Activated T-helper 9 cell treated with anti-CD3 and anti-CD28 coated beads, Interleukin-2, amount 50 U/mL, for 16 hours (primary cell): ENCODE data around the gene KRT12.
"Not testable (repeated sequence)": the region's sequence is repeated elsewhere in the genome, so short reads cannot be mapped to it uniquely, and the experiment has no call there.

Experiments
- DNase-seq: peaks from one replicate; pipeline ENCODE4 v3.0.0-alpha.2; 2020; ENCODE audit warnings: low read depth

KRT12 gene

GRCh38 chr17:40814657-40815056, 52.4 kb downstream of the KRT12 start:
- not testable (repeated sequence) for DNase-seq

GRCh38 chr17:40813804-40814203, 53.2 kb downstream of the KRT12 start:
- DNase-seq, result no peak

DNA sequence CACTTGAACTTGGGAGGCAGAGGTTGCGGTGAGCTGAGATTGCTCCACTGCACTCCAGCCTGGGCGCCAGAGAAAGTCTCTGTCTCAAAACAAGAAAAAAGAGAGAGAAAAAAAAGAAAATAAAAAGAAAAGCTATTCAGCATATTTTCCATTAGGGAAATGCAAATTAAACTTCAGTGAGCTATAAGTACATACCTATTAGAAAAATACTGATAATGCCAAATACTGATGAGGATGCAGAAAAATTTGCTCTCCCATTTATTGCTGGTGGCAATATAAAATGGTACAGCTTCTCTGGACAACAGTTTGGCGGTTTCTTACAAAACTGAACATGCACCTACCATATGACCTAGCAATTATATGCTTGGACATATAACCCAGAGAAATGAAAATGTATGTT, 54.4 kb downstream of the KRT12 start:
- DNase-seq, result no peak
